Esophagus muscularis mucosa (tissue), 4 donors: ENCODE results near the gene PCBP3. TPM values are rescaled to one million over a fixed set of nuclear protein-coding genes. Genes with fewer than 3 reads are reported as not detected.
"Not testable (repeated sequence)": the region's sequence is repeated elsewhere in the genome, so short reads cannot be mapped to it uniquely, and the experiment has no call there.

Experiments
- DNase-seq: peaks from one replicate; pipeline ENCODE4 v3.0.0-alpha.2; 2017; ENCODE audit errors: extremely low spot score
- H3K27ac ChIP-seq, 4 donors: fragments of 200-600 bp; sonication (generic); replicated peaks in 1 of 4; 1 replicate in 3 of 4; 2 replicates in 1 of 4; pipeline ENCODE4 v1.5.1; 2016 to 2019; ENCODE audit warnings: mild to moderate bottlenecking in 1 of 4
- H3K27me3 ChIP-seq, 4 donors: fragments of 200-600 bp; sonication (generic); one replicate each; pipeline versions ENCODE4 v1.5.1 to v1.6.0; 2016 to 2019
- H3K36me3 ChIP-seq, 4 donors: fragments of 200-600 bp; sonication (generic); one replicate each; pipeline ENCODE4 v1.5.1; 2016 to 2019
- H3K4me1 ChIP-seq, 4 donors: fragments of 200-600 bp; sonication (generic); one replicate each; pipeline ENCODE4 v1.5.1; 2016 to 2019
- H3K4me3 ChIP-seq, 4 donors: fragments of 200-600 bp; sonication (generic); 1 replicate in 2 of 4; 2 replicates in 2 of 4; pipeline ENCODE4 v1.5.1; 2016 to 2019; ENCODE audit warnings: mild to moderate bottlenecking in 4 of 4, moderate library complexity in 1 of 4
- H3K9me3 ChIP-seq, 4 donors: fragments of 200-600 bp; sonication (generic); 1 replicate in 3 of 4; 2 replicates in 1 of 4; pipeline ENCODE4 v1.5.1; 2016 to 2019
- CTCF ChIP-seq, 3 experiments: fragments of 200-600 bp in 2 of 3; fragments of 450-650 bp in 1 of 3; sonication (generic) in 2 of 3; IDR thresholded peaks; one replicate each; pipeline ENCODE4 v1.5.1; 2017 to 2019; ENCODE audit warnings: antibody characterized with exemption in 3 of 3, mild to moderate bottlenecking in 2 of 3, moderate library complexity in 1 of 3
- EP300 ChIP-seq: sonication (generic); formaldehyde crosslinking; IDR thresholded peaks from one replicate; pipeline ENCODE4 v1.6.1; 2017; ENCODE audit warnings: antibody characterized with exemption
- POLR2A ChIP-seq: fragments of 450-650 bp; IDR thresholded peaks from one replicate; pipeline ENCODE4 v1.6.1; 2017; ENCODE audit warnings: antibody characterized with exemption, moderate library complexity, mild to moderate bottlenecking, low read depth
- POLR2AphosphoS5 ChIP-seq, 2 donors: sonication (generic); formaldehyde crosslinking; IDR thresholded peaks; one replicate each; pipeline ENCODE4 v1.6.1; 2017; ENCODE audit warnings: antibody characterized with exemption in 2 of 2
- WGBS: methylation state at CpG from one replicate; pipeline ENCODE4 v1.1.5; 2018; 5-methylcytosine and 5-hydroxymethylcytosine counted together
- intact Hi-C: fragments of 100-400 bp; cut with DNase I; formaldehyde crosslinking; loops from one replicate; pipeline ENCODE4 v1.15.1; 2023
- total RNA-seq, 4 donors: library from RNA; depleted of rRNA; stranded (reverse); fragments of >200 nt; gene quantifications; one replicate each; pipeline versions ENCODE4 v1.1.0 to v1.2.1, GENCODE V29; 2016

PCBP3 gene
- total RNA-seq, 4 donors from 2014 or later = 7.5 to 9.2 (median 8.1) TPM

GRCh38 chr21:45704311-45705108, 61.0 kb downstream of the PCBP3 start:
- 73% methylated on average over 13 of the region's 13 CpGs for WGBS
- intact Hi-C loops = no loop called here
- no peaks in the 10 kb centered on the region for H3K36me3 ChIP-seq
- no peaks in the 10 kb centered on the region for H3K27me3 ChIP-seq
- no peak overlapping the region for H3K27ac ChIP-seq
- DNase-seq = no peak
- TF ChIP-seq POLR2A (no peak), CTCF (IDR thresholded peaks at IDR 0.05) (no peak), EP300 (no peak), POLR2AphosphoS5 (IDR thresholded peaks at IDR 0.05) (no peak)
- no peaks in the 10 kb centered on the region for H3K4me1 ChIP-seq
- no peaks in the 10 kb centered on the region for H3K9me3 ChIP-seq
- H3K4me3 ChIP-seq = no peak overlapping the region

- H3K36me3 ChIP-seq = no peaks in the 10 kb centered on the region
- WGBS = 54% methylated on average over 1 of the region's 1 CpG
- intact Hi-C loops = no loop called here
- H3K27ac ChIP-seq = no peak overlapping the region
- TF ChIP-seq POLR2A = no peak
- no peak for TF ChIP-seq CTCF (IDR thresholded peaks at IDR 0.05)
- no peak for TF ChIP-seq EP300
- TF ChIP-seq POLR2AphosphoS5 (IDR thresholded peaks at IDR 0.05) = no peak
- H3K9me3 ChIP-seq = peaks cover 0 to 3% (median 2%) of the 10 kb centered on the region in 4 donors
- H3K4me3 ChIP-seq = no peak overlapping the region
- no peaks in the 10 kb centered on the region for H3K27me3 ChIP-seq
- no peaks in the 10 kb centered on the region for H3K4me1 ChIP-seq
- no peak for DNase-seq
Observed at GRCh38 chr21:45706299-45706698, 62.8 kb downstream of the PCBP3 start.

GRCh38 chr21:45709173-45709572, 65.6 kb downstream of the PCBP3 start:
- H3K4me3 ChIP-seq = no peak overlapping the region
- no peak for DNase-seq
- intact Hi-C loops = no loop called here
- 88% methylated on average over 7 of the region's 7 CpGs for WGBS
- peaks cover 0 to 16% (median 6%) of the 10 kb centered on the region in 4 donors for H3K9me3 ChIP-seq
- H3K4me1 ChIP-seq = no peaks in the 10 kb centered on the region
- no peak overlapping the region for H3K27ac ChIP-seq
- no peaks in the 10 kb centered on the region for H3K36me3 ChIP-seq
- H3K27me3 ChIP-seq = no peaks in the 10 kb centered on the region
- TF ChIP-seq POLR2A = no peak
- no peak for TF ChIP-seq CTCF (IDR thresholded peaks at IDR 0.05)
- TF ChIP-seq EP300 = no peak
- no peak for TF ChIP-seq POLR2AphosphoS5 (IDR thresholded peaks at IDR 0.05)

GRCh38 chr21:45709696-45710268, 66.3 kb downstream of the PCBP3 start:
- no peak overlapping the region for H3K27ac ChIP-seq
- WGBS = 94% methylated on average over 3 of the region's 3 CpGs
- H3K36me3 ChIP-seq = no peaks in the 10 kb centered on the region
- H3K4me3 ChIP-seq = no peak overlapping the region
- no peaks in the 10 kb centered on the region for H3K4me1 ChIP-seq
- no peaks in the 10 kb centered on the region for H3K27me3 ChIP-seq
- peaks cover 0 to 16% (median 6%) of the 10 kb centered on the region in 4 donors for H3K9me3 ChIP-seq
- no peak for TF ChIP-seq EP300
- no peak for TF ChIP-seq POLR2A
- TF ChIP-seq POLR2AphosphoS5 (IDR thresholded peaks at IDR 0.05) = no peak
- no peak for TF ChIP-seq CTCF (IDR thresholded peaks at IDR 0.05)
- intact Hi-C loops = no loop called here
- no peak for DNase-seq

- H3K9me3 ChIP-seq = peaks cover 0 to 16% (median 6%) of the 10 kb centered on the region in 4 donors
- WGBS = 92% methylated on average over 5 of the region's 5 CpGs
- H3K27me3 ChIP-seq, intact Hi-C loops, H3K27ac ChIP-seq, DNase-seq, H3K4me3 ChIP-seq, H3K36me3 ChIP-seq, H3K4me1 ChIP-seq: not testable (repeated sequence)
Observed at GRCh38 chr21:45710306-45710705, 66.8 kb downstream of the PCBP3 start.
